GM21367 (cell line): ENCODE data around the gene POR.

Experiments used
- ATAC-seq: cut with Tn5 transposase; IDR thresholded peaks from one replicate; pipeline ENCODE4 v1.9.1; 2021; ENCODE audit not compliant: unreplicated experiment

POR gene

GRCh38 chr7:75915416-75916156 lies 631 bp downstream of the POR start:
- ATAC-seq, result no peak

- ATAC-seq, result no peak
Observed at GRCh38 chr7:75916259-75916658, 1.3 kb downstream of the POR start.

GRCh38 chr7:75916685-75917634 lies 2.0 kb downstream of the POR start:
- no peak for ATAC-seq

GRCh38 chr7:75920431-75921161 lies 5.6 kb downstream of the POR start:
- no peak for ATAC-seq

GRCh38 chr7:75921479-75921878 lies 6.5 kb downstream of the POR start:
- no peak for ATAC-seq

- ATAC-seq, result no peak
Observed at GRCh38 chr7:75922966-75923603, 8.1 kb downstream of the POR start.

- no peak for ATAC-seq
Observed at GRCh38 chr7:75924256-75924655, 9.3 kb downstream of the POR start.

- no peak for ATAC-seq
Observed at GRCh38 chr7:75924889-75925288, 9.9 kb downstream of the POR start.

- ATAC-seq, result no peak
Observed at GRCh38 chr7:75925717-75926435, 10.9 kb downstream of the POR start.

GRCh38 chr7:75928568-75928914 lies 13.6 kb downstream of the POR start:
- no peak for ATAC-seq

GRCh38 chr7:75931680-75932079 lies 16.7 kb downstream of the POR start:
- no peak for ATAC-seq

GRCh38 chr7:75937958-75938786 lies 23.2 kb downstream of the POR start:
- no peak for ATAC-seq

- ATAC-seq, result no peak
Observed at GRCh38 chr7:75938921-75939320, 24.0 kb downstream of the POR start.

- ATAC-seq, result no peak
Observed at GRCh38 chr7:75943864-75944263, 28.9 kb downstream of the POR start.

- no peak for ATAC-seq
Observed at GRCh38 chr7:75944507-75944906, 29.6 kb downstream of the POR start.

- ATAC-seq, result no peak
Observed at GRCh38 chr7:75945297-75946168, 30.6 kb downstream of the POR start.

- no peak for ATAC-seq
Observed at GRCh38 chr7:75946207-75946855, 31.4 kb downstream of the POR start.

GRCh38 chr7:75948179-75948578 lies 33.2 kb downstream of the POR start:
- no peak for ATAC-seq
